Esophagus squamous epithelium (tissue), 5 donors: Measurements from ENCODE around the gene GAB4. TPM values are rescaled to one million over a fixed set of nuclear protein-coding genes. Genes with fewer than 3 reads are reported as not detected.

ENCODE experiments used
- DNase-seq: peaks from one replicate; lab custom pipeline; 2025; lab: John Stamatoyannopoulos, UW
- H3K27ac ChIP-seq, 4 donors: fragments of 200-600 bp; sonication (generic); one replicate each; pipeline ENCODE4 v1.5.1; 2016 to 2019; ENCODE audit warnings: mild to moderate bottlenecking in 1 of 4
- H3K27me3 ChIP-seq, 4 donors: fragments of 200-600 bp; sonication (generic); 1 replicate in 3 of 4; 2 replicates in 1 of 4; pipeline versions ENCODE4 v1.5.1 to v1.6.0; 2017 to 2021; ENCODE audit warnings: antibody characterized with exemption in 1 of 4
- H3K36me3 ChIP-seq, 3 donors: fragments of 200-600 bp; sonication (generic); one replicate each; pipeline ENCODE4 v1.5.1; 2016 to 2019
- H3K4me1 ChIP-seq, 3 donors: fragments of 200-600 bp; sonication (generic); one replicate each; pipeline ENCODE4 v1.5.1; 2017 to 2019
- H3K4me3 ChIP-seq, 4 donors: fragments of 200-600 bp; sonication (generic); 1 replicate in 3 of 4; 2 replicates in 1 of 4; pipeline ENCODE4 v1.5.1; 2016 to 2019; ENCODE audit warnings: mild to moderate bottlenecking in 2 of 4, moderate library complexity in 1 of 4
- H3K9me3 ChIP-seq, 3 donors: fragments of 200-600 bp; sonication (generic); one replicate each; pipeline ENCODE4 v1.5.1; 2016 to 2019
- CTCF ChIP-seq, 6 experiments: fragments of 450-650 bp in 4 of 6; fragments of 200-600 bp in 2 of 6; sonication (generic) in 2 of 6; IDR thresholded peaks; one replicate each; pipeline ENCODE4 v1.5.1; 2016 to 2019; ENCODE audit warnings: antibody characterized with exemption in 6 of 6, mild to moderate bottlenecking in 4 of 6, moderate library complexity in 4 of 6
- POLR2A ChIP-seq, 4 donors: fragments of 450-650 bp; IDR thresholded peaks; one replicate each; pipeline ENCODE4 v1.6.1; 2017; ENCODE audit warnings: antibody characterized with exemption in 4 of 4, mild to moderate bottlenecking in 4 of 4, moderate library complexity in 3 of 4
- WGBS, 2 donors: methylation state at CpG; one replicate each; pipeline ENCODE4 v1.1.5; 2018; 5-methylcytosine and 5-hydroxymethylcytosine counted together
- intact Hi-C: fragments of 100-400 bp; cut with DNase I; formaldehyde crosslinking; loops from one replicate; pipeline ENCODE4 v1.15.0; 2022
- total RNA-seq, 4 donors: library from RNA; depleted of rRNA; stranded (reverse); fragments of >200 nt; gene quantifications; one replicate each; pipeline ENCODE4 v1.1.0, GENCODE V29; 2016
- donor health status: DM: yes; HTN: yes; CAD: no.

GAB4 gene
- total RNA-seq, 4 donors from 2014 or later, result not detected

DNA sequence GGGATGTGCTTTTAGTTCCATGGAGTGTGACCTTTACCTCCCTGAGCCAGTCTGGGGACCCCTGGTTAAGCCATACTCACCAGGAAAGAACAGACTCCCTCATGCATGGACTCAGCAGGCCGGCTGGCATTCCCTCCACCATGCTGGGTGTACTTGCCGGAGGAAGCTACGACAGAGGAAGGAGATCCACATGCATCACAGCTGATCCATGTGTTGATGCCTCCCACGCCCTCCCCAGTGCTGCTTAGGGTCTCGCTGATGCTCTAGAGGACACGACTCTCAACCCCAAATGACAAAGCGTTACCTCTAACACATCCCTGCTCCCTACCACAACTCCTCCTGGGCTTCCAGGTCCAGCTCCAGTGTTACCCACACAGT is 39.8 kb downstream of the GAB4 start:
- no peak for TF ChIP-seq POLR2A (IDR thresholded peaks at IDR 0.05)
- no peak for TF ChIP-seq CTCF (IDR thresholded peaks at IDR 0.05)
- no peak overlapping the region for H3K27ac ChIP-seq
- H3K4me3 ChIP-seq, result no peak overlapping the region
- H3K4me1 ChIP-seq, result no peaks in the 10 kb centered on the region
- WGBS, 2 donors, result 73 to 82% methylated on average over 5 to 7 of the region's 7 CpGs
- H3K27me3 ChIP-seq, result peaks cover 0 to 10% (median 0%) of the 10 kb centered on the region in 4 donors
- H3K9me3 ChIP-seq, result no peaks in the 10 kb centered on the region
- no peaks in the 10 kb centered on the region for H3K36me3 ChIP-seq
- intact Hi-C loops, result no loop called here
- no peak for DNase-seq

- WGBS, 2 donors, result 40 to 74% methylated on average over 1 to 3 of the region's 4 CpGs
- DNase-seq, result no peak
- no peak for TF ChIP-seq POLR2A (IDR thresholded peaks at IDR 0.05)
- TF ChIP-seq CTCF (IDR thresholded peaks at IDR 0.05), result no peak
- H3K36me3 ChIP-seq, result no peaks in the 10 kb centered on the region
- H3K9me3 ChIP-seq, result no peaks in the 10 kb centered on the region
- no peaks in the 10 kb centered on the region for H3K4me1 ChIP-seq
- H3K27me3 ChIP-seq, result peaks cover 0 to 10% (median 0%) of the 10 kb centered on the region in 4 donors
- H3K27ac ChIP-seq, result no peak overlapping the region
- H3K4me3 ChIP-seq, result no peak overlapping the region
- intact Hi-C loops, result no loop called here
Measured at GRCh38 chr22:16967453-16968217, 40.4 kb downstream of the GAB4 start.

GRCh38 chr22:16966251-16966650 is 41.8 kb downstream of the GAB4 start:
- H3K27ac ChIP-seq, result no peak overlapping the region
- intact Hi-C loops, result no loop called here
- no peak for DNase-seq
- H3K9me3 ChIP-seq, result no peaks in the 10 kb centered on the region
- no peaks in the 10 kb centered on the region for H3K27me3 ChIP-seq
- no peak overlapping the region for H3K4me3 ChIP-seq
- TF ChIP-seq POLR2A (IDR thresholded peaks at IDR 0.05) (no peak), CTCF (IDR thresholded peaks at IDR 0.05) (no peak)
- H3K4me1 ChIP-seq, result no peaks in the 10 kb centered on the region
- H3K36me3 ChIP-seq, result no peaks in the 10 kb centered on the region
- 72 to 84% methylated on average over 3 to 6 of the region's 6 CpGs for whole genome bisulfite sequencing, 2 donors

DNA sequence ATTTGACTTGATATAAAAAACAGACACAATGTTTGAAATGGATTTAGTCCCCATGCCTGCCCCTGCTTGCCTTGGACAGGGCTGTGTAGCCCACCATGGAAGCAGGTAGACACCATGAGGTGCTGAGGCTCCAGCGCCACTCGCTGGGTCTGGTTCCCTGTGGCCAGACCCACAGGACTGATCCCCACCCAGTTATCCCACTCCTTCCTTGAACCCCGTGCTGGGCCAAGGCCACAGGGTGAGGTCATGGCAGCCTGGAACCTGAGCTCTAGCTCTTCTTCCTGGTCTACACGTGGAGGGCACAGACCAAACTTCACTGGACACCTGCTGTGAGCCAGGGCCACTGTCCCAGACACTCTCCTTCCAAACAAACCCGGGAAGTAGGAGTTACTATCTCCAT is 42.5 kb downstream of the GAB4 start:
- H3K4me1 ChIP-seq, result no peaks in the 10 kb centered on the region
- H3K36me3 ChIP-seq, result no peaks in the 10 kb centered on the region
- H3K27me3 ChIP-seq, result no peaks in the 10 kb centered on the region
- WGBS, 2 donors, result 40 to 58% methylated on average over 2 of the region's 5 CpGs
- H3K4me3 ChIP-seq, result no peak overlapping the region
- H3K9me3 ChIP-seq, result no peaks in the 10 kb centered on the region
- TF ChIP-seq POLR2A (IDR thresholded peaks at IDR 0.05) (no peak), CTCF (IDR thresholded peaks at IDR 0.05) (no peak)
- H3K27ac ChIP-seq, result no peak overlapping the region
- intact Hi-C loops, result no loop called here
- no peak for DNase-seq

DNA sequence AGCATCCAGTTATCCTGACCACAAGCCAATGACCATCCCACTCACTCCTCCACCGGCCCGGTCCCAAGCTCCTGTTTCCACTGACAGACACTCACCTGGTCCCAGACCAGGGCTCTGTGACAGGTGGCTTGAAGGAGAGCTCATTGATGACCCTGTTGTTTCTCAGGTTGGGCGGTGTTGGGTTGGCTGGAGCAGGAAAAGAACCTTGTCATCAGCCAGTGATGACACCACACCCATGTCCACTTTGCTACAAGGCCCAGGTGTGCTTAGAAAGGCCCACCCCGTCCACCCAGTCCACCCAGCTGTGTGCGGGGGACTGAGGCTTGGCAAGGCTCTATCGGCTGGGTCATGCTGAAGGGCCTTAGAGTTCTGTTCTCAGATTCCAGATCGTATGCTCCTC is 42.9 kb downstream of the GAB4 start:
- Histone ChIP-seq H3K4me3 (no peak overlapping the region), H3K4me1 (no peaks in the 10 kb centered on the region), H3K27ac (no peak overlapping the region), H3K36me3 (no peaks in the 10 kb centered on the region), H3K27me3 (no peaks in the 10 kb centered on the region), H3K9me3 (no peaks in the 10 kb centered on the region)
- DNase-seq, result no peak
- intact Hi-C loops, result no loop called here
- TF ChIP-seq POLR2A (IDR thresholded peaks at IDR 0.05) (no peak), CTCF (IDR thresholded peaks at IDR 0.05) (no peak)
- WGBS, 2 donors, result 59 to 81% methylated on average over 3 to 5 of the region's 7 CpGs
